HG02973 (cell line): Measurements from ENCODE around the gene TRIM59.
A peak's percentile ranks its signal among the peaks of the same experiment; 100 is the strongest.
"Not testable (repeated sequence)": the region's sequence is repeated elsewhere in the genome, so short reads cannot be mapped to it uniquely, and the experiment has no call there.

ENCODE experiments used
- ATAC-seq: cut with Tn5 transposase; IDR thresholded peaks from one replicate; pipeline ENCODE4 v1.9.1; 2021; ENCODE audit warnings: moderate library complexity; ENCODE audit not compliant: unreplicated experiment

The TRIM59 gene

DNA sequence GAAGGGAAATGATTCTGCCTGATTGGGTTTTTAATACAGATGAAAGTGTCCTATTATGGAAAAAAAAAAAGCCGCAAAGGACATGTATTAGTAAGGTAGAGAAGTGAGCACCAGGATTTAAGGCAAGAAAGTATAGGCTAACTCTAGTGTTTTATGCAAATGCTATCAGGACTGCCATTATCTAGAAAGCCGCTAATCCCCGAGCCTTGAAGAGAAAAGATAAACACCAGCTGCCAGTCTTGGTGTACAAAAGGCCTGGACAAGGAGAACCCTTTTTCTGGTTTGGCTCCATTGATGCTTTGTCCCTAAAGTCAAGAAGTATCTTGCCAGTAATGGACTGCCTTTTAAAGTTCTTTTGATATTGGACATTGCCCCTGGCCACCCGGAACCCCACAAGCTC is 8.6 kb upstream of the TRIM59 start:
- ATAC-seq, result no peak

DNA sequence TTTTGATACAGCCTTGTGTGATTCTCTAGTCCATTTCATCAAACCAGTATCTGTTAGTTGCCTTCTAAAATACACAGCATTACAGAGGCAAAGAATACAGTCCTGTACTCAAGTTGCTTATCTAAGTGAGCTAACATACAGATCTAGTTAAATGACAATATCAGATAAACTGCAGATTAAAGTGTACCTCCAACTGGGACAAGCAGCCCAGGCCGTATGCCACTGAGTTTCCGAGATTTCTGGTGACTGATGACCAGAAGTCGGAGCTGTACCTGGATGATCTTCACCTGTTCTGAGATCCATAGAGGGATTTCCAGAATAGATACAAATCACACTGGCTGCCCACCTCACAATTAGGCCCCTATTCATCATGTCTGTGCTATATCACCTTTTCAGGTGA is 6.3 kb upstream of the TRIM59 start:
- ATAC-seq, result no peak

DNA sequence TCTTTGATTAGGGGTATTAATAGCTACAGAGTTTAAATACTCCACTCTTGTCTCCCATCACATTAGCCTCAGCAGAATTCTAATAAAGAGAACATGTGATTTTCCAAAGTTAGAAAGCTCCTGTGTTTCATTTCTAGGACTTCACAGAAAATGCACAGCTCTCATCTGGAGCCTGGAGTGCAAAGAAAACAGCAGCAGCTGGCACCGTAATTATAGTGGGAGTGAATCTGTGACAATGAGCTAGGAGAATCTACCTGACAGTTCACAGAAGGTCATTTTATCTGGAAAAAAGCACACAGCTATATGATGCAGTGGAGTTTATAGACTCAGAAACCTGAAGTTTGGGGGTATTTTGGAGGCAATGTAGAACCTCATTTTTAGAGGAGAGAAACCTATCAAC is 5.4 kb upstream of the TRIM59 start:
- ATAC-seq, result no peak

DNA sequence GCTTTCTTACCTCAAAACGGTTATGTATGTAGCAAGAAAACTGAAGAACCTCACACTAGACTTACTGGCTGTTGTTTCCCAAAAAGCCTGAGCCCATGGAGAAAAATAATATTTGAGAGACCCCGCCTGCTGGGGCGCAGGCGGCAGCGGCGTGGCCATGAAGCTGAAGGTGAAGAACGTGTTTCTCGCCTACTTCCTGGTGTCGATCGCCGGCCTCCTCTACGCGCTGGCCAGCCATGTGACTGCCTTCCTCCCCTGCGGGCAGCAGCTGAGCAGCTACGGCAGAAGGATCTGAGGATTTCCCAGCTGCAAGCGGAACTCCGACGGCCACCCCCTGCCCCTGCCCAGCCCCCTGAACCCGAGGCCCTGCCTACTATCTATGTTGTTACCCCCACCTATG is 2.7 kb upstream of the TRIM59 start:
- ATAC-seq, result not testable (repeated sequence)

DNA sequence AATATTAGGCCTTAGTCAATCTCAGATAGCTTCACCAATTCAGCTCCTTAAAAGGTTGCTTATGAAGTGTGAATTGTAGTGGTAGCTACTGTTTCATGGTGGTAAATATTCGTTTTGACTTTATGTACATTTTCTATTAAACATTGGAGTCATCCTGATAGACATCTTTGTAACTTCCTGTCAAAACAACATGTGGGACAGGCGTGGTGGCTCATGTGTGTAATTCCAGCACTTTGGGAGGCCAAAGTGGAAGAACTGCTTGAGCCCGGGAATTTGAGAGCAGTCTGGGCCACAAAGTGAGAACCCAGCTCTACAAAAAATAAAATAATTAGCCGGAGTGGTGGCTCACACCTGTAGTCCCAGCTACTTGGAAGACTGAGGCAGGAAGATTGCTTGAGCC is 2.0 kb upstream of the TRIM59 start:
- ATAC-seq, result no peak

DNA sequence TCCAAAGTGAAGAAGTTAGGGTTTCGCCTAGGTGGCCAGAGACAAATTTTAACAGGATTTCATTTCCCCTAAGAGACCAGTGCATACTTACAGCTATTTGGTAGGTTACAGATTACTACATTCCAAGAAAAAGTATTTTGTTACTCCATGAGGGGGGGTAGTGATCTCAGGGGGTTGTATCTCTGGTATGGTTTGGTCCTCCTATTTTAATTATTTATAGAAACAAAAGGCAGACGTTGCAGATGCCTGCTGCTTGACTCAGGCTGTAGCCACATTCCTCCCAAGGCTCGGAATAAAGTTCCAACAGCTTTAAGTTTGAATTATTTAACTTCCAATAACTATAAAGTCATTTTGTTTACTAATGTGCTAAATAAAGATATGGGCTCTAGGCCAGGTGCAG is 1.3 kb upstream of the TRIM59 start:
- no peak for ATAC-seq

DNA sequence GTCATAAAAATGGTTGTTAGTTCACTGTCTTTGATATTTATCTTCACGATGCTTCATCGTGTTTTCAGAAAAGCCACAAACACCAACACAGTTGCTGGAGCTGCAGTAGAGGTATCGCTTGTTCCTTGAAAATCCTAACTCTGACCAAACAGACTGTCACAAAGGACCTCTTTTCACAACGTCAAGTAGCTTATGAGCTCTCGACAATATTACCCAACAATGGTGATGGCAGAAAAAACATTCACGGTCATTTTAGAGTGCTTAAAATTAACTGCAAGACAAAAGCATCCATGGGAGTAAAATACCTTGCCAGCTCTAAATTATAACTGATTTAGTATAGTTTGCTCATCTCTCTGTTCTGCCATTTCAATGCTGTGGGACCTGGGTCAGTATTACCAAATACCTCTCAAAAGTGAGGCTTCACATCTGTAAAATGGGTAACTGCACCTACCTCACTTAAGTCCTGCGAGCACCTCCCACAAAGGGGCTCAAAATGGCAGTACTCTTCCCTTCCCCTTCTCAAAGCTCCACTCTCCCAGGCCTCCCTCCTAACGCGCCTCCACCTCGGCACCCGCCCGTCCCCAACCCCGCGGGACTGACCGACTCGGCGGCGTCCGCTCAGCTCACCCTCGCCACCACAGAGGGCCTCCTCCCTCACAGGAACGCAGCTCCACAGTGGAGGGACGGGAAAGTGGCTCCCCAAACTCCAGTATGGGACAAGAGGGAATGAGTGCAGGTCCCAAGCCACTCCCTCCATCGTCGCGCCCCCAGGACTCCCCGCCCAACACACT is 546 bp downstream of the TRIM59 start:
- ATAC-seq, result peak; percentile 32

DNA sequence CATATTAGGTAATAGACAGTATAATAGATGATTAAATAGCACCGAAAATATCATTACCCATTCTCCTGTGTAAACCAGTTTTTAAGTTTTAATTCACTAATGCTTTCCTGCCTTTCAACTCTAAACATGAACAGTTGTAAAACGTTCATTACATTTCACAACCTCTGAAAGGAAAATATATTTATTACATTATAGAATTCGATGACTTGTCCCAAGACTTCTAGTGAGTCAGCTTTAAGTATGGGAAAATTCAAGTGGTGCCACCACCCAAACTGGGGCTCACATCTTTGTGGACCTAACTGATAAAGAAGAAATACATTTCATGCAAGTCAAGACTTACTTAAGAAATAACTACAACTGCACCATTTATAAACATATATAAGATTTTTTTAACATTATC is 2.0 kb downstream of the TRIM59 start:
- ATAC-seq, result no peak

DNA sequence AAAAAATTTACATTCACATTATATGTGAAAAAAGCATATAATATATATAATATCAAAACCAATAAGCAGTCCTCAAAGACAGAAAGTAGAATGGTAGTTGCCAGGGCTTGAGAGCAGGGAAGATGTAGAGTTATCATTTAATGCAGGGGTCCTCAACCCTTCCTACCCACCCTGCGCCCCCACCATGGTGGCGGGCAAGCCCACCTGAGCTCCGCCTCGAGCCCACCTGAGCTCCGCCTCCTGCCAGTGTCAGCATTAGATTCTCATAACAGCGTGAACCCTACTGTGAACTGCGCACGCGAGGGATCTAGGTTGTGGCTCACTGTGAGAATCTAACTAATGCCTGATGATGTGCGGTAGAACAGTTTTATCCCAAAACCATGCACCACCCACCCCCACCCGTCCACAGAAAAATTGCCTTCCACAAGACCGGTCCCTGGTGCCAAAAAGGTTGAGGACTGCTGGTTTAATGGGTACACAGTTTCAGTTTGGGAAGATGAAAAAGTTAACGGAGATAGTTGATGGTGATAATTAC is 3.0 kb downstream of the TRIM59 start:
- ATAC-seq, result no peak

DNA sequence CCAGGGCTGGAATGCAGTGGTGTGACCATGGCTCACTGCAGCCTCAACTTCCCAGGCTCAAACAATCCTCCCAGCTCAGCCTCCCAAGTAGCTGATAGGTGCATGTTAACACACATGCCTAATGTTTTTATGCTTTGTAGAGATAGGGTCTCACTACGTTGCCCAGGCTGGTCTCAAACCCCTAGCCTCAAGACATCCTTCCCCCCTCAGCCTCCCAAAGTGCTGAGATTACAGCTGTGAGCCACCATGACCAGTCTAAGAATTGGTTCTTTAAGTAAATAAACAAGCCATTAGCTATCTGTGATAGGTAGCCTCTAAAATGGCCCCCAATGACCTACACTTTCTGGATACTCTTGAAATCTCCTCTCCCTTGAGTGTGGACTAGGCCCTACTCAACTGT is 3.7 kb downstream of the TRIM59 start:
- no peak for ATAC-seq

DNA sequence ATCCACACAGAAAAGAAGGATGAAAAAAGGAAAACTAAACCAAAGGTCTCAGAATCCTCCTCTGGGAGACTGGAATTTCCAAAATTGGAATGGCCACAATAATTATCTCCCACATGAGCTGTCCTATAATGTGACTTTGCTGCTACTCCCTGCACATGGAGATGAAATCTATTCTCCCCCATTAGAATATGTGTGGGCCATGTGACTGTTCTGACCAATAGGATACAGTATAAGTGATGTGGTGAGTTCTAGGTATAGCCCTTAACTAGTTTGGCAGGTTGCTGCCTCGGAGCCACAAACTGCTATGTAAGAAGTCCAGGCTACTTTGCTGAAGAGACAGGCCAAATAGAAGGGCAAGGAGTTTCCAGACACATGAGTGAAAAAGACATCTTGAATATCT is 5.2 kb downstream of the TRIM59 start:
- no peak for ATAC-seq

DNA sequence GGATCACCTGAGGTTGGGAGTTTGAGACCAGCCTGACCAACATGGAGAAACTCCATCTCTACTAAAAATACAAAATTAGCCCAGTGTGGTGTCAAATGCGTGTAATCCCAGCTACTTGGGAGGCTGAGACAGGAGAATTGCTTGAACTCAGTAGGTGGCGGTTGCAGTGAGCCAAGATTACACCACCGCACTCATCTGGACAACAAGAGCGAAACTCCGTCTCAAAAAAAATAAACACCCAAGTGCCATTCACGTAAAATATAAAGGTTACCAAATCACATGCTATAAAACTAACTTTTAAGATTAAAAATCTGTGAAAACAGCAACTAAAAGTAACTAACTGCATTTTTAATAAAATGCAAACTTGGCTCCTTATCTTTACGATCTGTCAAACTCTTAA is 8.9 kb downstream of the TRIM59 start:
- ATAC-seq, result no peak

DNA sequence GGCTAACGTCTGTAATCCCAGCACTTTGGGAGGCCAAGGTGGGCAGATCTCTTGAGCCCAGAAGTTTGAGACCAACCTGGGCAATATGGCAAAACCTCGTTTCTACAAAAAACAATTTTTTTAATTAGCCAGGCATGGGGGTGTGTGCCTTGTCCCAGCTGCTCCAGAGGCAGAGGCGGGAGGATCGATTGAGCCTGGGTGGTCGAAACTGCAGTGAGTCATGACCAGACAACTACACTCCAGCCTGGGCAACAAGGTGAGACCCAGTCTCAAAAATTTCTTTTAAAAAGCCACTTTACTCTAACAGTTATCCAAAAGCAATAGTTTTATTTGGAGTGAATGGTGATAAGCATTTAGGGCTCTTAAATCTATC is 12.5 kb downstream of the TRIM59 start:
- no peak for ATAC-seq

DNA sequence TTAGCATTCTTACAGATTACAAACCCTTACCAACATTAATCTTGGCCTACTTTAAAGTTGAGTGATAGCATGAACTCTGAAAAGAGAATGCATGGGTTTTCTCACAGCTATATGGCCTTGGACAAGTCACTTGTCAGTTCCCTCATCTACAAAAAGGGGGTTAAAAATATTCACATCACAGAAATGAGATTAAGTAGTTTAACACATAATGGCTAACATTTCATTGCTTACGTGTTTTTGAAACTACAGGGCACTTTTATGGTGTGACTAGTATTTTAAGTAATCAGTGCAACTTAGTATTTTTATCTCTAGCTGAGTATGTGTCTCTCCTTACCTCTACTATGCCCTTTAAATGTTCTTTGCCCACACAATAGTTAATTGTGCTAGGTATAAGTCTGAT is 13.8 kb downstream of the TRIM59 start:
- ATAC-seq, result no peak

DNA sequence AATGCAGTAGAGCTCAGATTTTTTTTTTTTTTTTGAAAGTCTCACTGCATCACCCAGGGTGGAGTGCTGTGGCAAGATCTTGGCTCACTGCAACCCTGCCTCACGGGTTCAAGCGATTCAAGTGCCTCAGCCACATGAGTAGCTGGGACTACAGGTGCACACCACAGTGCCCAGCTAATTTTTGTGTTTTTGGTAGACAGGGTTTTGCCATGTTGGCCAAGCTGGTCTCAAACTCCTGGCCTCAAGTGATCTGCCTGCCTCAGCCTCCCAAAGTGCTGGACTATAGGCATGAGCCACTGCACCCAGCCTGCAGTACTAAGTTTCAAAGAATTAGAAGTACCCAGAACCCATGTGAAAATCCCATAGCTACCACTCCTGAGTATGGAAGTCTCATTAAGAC is 14.5 kb downstream of the TRIM59 start:
- ATAC-seq, result no peak

DNA sequence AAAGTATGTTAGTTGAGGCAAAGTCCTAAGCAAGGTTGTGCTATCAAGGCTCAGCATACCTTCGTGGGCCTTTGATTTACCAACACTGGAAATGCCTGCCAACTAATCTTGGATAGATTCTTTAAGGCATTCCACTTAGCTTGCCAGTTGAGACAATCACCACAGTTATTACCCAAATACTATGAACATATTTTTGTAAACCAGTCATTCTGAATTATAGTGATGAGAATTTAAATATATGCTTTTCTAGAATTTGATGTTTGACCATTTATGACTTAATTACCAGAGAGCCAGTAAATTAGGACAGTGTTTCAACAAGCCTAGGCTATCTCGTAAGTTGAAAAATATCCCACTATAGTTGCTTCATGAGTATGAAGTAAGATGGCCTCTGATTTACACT is 15.5 kb downstream of the TRIM59 start:
- no peak for ATAC-seq

DNA sequence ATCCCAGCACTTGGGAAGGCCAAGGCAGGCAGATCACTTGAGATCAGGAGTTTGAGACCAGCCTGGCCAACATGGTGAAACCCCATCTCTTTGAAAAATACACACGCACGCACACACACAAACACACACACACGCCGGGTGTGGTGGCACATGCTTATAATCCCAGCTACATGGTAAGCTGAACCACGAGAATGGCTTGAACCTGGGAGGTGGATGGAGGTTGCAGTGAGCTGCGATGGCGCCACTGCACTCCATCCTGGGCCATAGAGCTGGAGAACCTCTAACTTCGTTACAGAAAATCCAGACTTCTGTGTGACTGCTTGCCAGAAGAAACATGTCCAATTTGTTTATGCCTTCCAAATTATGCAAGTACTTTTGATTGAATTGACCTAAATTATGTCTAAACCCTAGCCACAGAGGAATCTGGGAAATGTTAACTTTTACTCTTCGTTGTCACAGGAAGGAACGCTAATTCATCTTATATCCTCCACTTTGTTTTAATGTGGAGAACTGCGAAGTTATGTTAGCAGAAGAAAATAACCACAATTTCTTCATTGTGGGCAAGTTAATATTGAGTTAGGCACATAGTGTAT is 21.7 kb downstream of the TRIM59 start:
- no peak for ATAC-seq

DNA sequence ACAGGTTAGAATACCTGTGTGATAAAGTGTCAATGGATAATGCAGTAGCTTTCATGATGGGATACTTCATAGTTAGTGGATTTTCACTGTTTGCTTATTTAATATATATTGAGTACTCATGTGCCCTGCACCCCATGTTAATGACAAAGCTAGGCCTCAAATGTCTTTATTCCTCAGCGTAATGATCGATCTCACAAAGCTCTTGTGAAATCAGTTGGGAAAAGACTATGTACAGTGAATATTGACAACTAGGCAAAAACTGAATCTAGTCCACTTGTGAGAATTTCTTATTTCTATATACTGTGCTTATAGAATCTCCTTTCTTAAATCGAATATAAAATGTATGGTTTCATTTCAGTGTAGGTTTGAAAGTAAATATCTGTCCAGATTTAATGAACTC is 32.3 kb downstream of the TRIM59 start:
- ATAC-seq, result no peak

DNA sequence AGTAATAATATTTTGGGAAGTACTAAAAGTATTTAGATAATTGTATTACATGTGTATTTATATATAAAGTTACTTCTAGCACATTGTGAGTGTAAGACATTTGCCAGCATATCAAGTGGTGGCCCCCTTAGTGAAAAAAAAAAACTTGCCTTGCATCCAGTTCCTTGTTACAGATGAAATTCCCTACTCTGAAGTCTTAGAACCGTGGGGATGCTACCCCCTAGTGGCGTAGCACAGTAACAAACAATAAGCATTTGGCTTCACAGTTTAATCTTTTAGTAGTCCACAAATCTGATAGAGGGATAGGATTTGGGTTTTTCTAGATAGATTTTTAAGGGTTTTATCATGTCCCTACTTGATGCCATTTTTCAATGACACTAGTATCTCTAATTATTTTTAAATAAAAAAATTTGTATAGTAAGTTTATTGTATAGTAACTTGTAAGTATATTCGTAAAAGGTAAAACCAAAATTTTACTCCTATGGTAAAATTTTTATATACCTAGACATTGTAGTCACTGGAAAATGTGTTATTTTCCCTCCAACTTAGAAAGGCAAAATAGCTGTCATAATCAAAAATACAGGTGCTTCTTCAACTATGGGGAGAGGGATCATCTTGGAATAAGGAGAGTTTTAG is 35.9 kb downstream of the TRIM59 start:
- ATAC-seq, result peak; percentile 78

DNA sequence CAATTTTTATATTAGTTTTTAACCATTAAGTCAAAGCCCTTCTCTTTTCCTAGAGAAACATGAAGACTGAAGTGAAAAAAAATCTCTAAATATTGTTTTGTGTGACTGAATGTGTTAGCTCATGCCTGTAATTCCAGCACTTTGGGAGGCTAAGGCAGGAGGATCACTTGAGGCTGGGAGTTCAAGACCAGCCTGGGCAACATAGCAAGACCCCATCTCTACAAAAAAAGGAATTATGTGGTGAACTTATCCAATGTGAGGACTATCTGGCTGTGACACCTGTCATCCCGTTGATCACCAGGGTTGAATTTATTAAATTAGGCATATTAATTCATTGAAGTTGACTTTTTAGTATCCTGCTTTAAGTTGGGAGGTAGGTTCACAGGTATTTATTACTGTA is 37.1 kb downstream of the TRIM59 start:
- no peak for ATAC-seq

DNA sequence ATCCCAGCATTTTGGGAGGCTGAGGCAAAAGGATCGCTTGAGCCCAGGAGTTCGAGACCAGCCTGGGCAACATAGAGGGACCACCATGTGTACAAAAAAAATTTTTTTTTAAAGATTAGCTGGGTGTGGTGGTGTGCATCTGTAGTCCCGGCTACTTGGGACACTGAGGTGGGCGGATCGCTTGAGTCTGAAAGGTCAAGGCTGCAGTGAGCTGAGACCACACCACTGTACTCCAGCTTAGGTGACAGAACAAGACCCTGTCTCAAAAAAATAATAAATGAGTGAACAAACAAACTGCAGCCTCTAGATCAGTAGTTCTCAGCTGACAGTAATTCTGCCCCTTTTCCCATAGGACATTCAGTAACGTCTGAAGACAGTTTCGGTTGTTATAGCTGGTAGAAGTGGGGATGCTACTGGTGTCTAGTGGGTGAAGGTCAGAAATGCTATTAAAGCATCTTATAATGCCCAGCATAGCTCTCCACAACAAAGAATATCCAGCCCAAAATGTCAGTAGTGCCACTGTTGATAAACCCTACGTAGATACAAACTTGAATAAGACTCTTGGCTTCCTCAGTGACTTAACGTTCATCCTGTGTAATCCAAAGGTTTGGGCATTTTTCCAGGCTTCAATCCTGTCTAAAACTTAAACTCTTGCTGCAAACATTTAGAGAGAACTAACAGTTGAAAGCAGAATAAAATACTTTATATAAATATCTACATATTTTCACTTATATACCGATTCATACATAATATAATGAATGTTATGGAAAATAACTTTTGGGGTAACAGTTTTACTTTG is 39.6 kb downstream of the TRIM59 start:
- no peak for ATAC-seq
